Neural crest cell (in vitro differentiated cells): ENCODE results near the gene SH3RF2. TPM values are rescaled to one million over a fixed set of nuclear protein-coding genes. Genes with fewer than 3 reads are reported as not detected.
A peak's percentile ranks its signal among the peaks of the same experiment; 100 is the strongest.

Experiments used
- DNase-seq: peaks from one replicate; pipeline ENCODE4 v3.0.0; 2021; ENCODE audit warnings: low read depth, mixed read lengths, low spot score
- H3K27ac Mint-ChIP-seq: one replicate; pipeline ENCODE4 v1.8.0; 2021; ENCODE audit warnings: mild to moderate bottlenecking, mixed read lengths; ENCODE audit not compliant: unreplicated experiment
- H3K27me3 Mint-ChIP-seq: 2 replicates; pipeline ENCODE4 v1.8.0; 2021; ENCODE audit warnings: low read depth, mild to moderate bottlenecking, mixed read lengths
- H3K36me3 Mint-ChIP-seq: 2 replicates; pipeline ENCODE4 v1.8.0; 2021; ENCODE audit warnings: low read depth, mild to moderate bottlenecking, mixed read lengths
- H3K4me1 Mint-ChIP-seq: 2 replicates; pipeline ENCODE4 v1.8.0; 2021; ENCODE audit warnings: mixed read lengths
- H3K4me3 Mint-ChIP-seq: one replicate; pipeline ENCODE4 v1.8.0; 2021; ENCODE audit warnings: mild to moderate bottlenecking, mixed read lengths
- H3K9me3 Mint-ChIP-seq: 2 replicates; pipeline ENCODE4 v1.8.0; 2021; ENCODE audit warnings: mixed read lengths
- CTCF ChIP-seq: fragments of 200-600 bp; sonication (generic); conservative IDR thresholded peaks from 2 replicates; pipeline ENCODE4 v1.5.0; 2021; ENCODE audit warnings: antibody characterized with exemption, mild to moderate bottlenecking
- total RNA-seq: library from RNA; stranded (reverse); gene quantifications from 2 replicates; pipeline ENCODE4 v1.2.1, GENCODE V29; 2021

Gene SH3RF2
- total RNA-seq, 1 donor from 2014 or later: 0.72 TPM

- Mint-ChIP-seq H3K9me3 (peaks cover 3% of the 10 kb centered on the region), H3K36me3 (no peaks in the 10 kb centered on the region), H3K4me3 (no peak overlapping the region), H3K4me1 (peaks cover 22% of the 10 kb centered on the region), H3K27ac (peak overlapping the region; percentile 3), H3K27me3 (no peaks in the 10 kb centered on the region)
- no peak for TF ChIP-seq CTCF
- no peak for DNase-seq
Observed at GRCh38 chr5:145915970-145916638, 20.3 kb upstream of the SH3RF2 start.

DNA sequence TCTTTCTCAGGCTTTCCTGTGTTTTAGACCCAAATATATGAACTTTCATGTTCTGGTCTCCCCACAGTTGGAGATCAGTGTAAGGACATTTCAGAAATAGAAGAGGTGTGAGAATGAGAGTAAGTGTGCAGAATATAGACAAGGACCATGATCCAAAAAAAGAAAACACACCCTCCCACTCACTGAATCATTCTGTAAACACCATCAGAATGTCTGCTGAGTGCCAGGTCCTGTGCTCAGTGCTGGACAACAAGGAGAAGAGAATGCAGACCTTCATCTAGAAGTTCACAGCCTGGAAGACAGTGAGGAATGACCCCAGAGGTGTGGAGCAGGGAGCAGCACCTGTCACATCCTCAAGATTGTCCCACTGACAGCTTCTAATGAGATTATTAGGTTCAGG is 19.1 kb upstream of the SH3RF2 start:
- no peak overlapping the region for H3K27ac Mint-ChIP-seq
- H3K9me3 Mint-ChIP-seq: peaks cover 3% of the 10 kb centered on the region
- no peak for DNase-seq
- no peak for TF ChIP-seq CTCF
- no peaks in the 10 kb centered on the region for H3K36me3 Mint-ChIP-seq
- no peaks in the 10 kb centered on the region for H3K27me3 Mint-ChIP-seq
- no peak overlapping the region for H3K4me3 Mint-ChIP-seq
- peaks cover 22% of the 10 kb centered on the region for H3K4me1 Mint-ChIP-seq

DNA sequence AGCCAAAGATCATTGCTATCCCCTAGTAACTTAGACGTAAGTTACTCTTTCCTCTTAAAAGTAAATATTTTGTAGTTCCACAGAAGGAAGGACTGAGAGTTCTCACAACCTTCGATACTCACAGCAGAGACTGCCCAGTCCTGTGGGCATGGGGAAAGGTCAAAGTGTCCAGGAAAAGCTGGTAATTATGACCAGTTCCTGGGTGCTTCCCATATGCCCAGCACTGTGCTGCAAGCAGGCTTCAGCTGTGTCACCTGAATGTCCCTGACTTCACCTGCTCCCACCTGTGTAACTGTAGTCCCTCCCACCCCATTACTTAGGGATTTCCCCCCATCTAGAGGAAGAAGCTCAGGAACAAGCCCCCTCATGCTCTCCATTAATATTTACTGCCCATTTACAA is 18.0 kb upstream of the SH3RF2 start:
- H3K4me1 Mint-ChIP-seq: peaks cover 22% of the 10 kb centered on the region
- no peak overlapping the region for H3K4me3 Mint-ChIP-seq
- H3K27me3 Mint-ChIP-seq: no peaks in the 10 kb centered on the region
- H3K27ac Mint-ChIP-seq: no peak overlapping the region
- no peak for DNase-seq
- no peaks in the 10 kb centered on the region for H3K36me3 Mint-ChIP-seq
- peaks cover 3% of the 10 kb centered on the region for H3K9me3 Mint-ChIP-seq
- TF ChIP-seq CTCF: no peak

- H3K4me3 Mint-ChIP-seq: no peak overlapping the region
- H3K9me3 Mint-ChIP-seq: peaks cover 3% of the 10 kb centered on the region
- no peaks in the 10 kb centered on the region for H3K36me3 Mint-ChIP-seq
- TF ChIP-seq CTCF: no peak
- H3K4me1 Mint-ChIP-seq: peaks cover 22% of the 10 kb centered on the region
- no peak for DNase-seq
- no peaks in the 10 kb centered on the region for H3K27me3 Mint-ChIP-seq
- H3K27ac Mint-ChIP-seq: no peak overlapping the region
Observed at GRCh38 chr5:145919413-145919812, 17.0 kb upstream of the SH3RF2 start.

DNA sequence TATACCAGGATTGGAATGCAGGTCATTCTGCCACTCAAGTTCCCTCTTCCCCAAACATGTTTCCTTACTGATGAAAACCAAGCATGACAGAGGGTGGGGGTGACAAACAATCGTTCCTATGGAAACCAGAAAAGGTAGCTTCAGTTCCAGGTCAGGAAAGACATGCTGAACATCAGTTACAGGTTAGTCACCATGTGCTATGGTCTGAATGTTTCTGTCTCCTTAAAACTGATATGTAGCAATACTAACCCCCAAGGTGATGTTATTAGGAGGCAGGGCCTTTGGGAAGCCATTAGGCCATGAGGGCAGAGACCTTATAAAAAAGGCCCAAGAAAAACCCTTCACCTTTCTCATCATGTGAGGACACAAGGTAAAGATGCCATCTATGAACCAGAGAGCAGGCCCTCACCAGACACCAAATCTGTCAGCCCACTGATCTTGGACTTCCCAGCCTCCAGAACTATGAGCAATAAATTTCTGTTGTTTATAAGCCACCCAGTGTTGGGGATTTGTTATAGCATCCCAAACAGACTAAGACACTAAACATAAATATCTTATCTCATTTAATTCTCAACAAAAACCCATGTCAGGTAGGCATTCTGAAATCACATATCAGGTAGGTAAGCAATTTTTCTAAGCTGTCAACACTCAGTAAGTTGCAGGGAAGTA is 15.7 kb upstream of the SH3RF2 start:
- Mint-ChIP-seq H3K27ac (no peak overlapping the region), H3K9me3 (peaks cover 3% of the 10 kb centered on the region), H3K4me3 (no peak overlapping the region), H3K27me3 (no peaks in the 10 kb centered on the region), H3K4me1 (peaks cover 24% of the 10 kb centered on the region), H3K36me3 (no peaks in the 10 kb centered on the region)
- TF ChIP-seq CTCF: no peak
- no peak for DNase-seq
